ENCODE results near the gene EIF4E1B. TPM values are rescaled to one million over a fixed set of nuclear protein-coding genes. Genes with fewer than 3 reads are reported as not detected.

Gene EIF4E1B
- total RNA-seq, 1 donor from 2014 or later: not detected

GRCh38 chr5:176664886-176665285 lies 34.4 kb downstream of the EIF4E1B start:
- Mint-ChIP-seq H3K36me3 (no peaks in the 10 kb centered on the region), H3K9me3 (no peaks in the 10 kb centered on the region), H3K27me3 (peaks cover 24% of the 10 kb centered on the region), H3K27ac (no peak overlapping the region), H3K4me1 (ENCODE audit: unreplicated experiment) (peaks cover 5% of the 10 kb centered on the region), H3K4me3 (no peak overlapping the region)
- no peak for DNase-seq (ENCODE audit: extremely low spot score, unreplicated experiment)
- TF ChIP-seq CTCF (conservative IDR thresholded peaks at IDR 0.05): no peak

GRCh38 chr5:176665517-176665916 lies 35.0 kb downstream of the EIF4E1B start:
- Mint-ChIP-seq H3K4me1 (ENCODE audit: unreplicated experiment) (peaks cover 5% of the 10 kb centered on the region), H3K4me3 (no peak overlapping the region), H3K27ac (no peak overlapping the region), H3K36me3 (no peaks in the 10 kb centered on the region), H3K9me3 (no peaks in the 10 kb centered on the region), H3K27me3 (peaks cover 24% of the 10 kb centered on the region)
- DNase-seq (ENCODE audit: extremely low spot score, unreplicated experiment): no peak
- no peak for TF ChIP-seq CTCF (conservative IDR thresholded peaks at IDR 0.05)

GRCh38 chr5:176667637-176668036 lies 37.2 kb downstream of the EIF4E1B start:
- DNase-seq (ENCODE audit: extremely low spot score, unreplicated experiment): no peak
- H3K27ac Mint-ChIP-seq: no peak overlapping the region
- H3K4me1 Mint-ChIP-seq (ENCODE audit: unreplicated experiment): peaks cover 5% of the 10 kb centered on the region
- H3K27me3 Mint-ChIP-seq: peaks cover 28% of the 10 kb centered on the region
- H3K9me3 Mint-ChIP-seq: no peaks in the 10 kb centered on the region
- TF ChIP-seq CTCF (conservative IDR thresholded peaks at IDR 0.05): no peak
- H3K4me3 Mint-ChIP-seq: no peak overlapping the region
- no peaks in the 10 kb centered on the region for H3K36me3 Mint-ChIP-seq

GRCh38 chr5:176670449-176670848 lies 40.0 kb downstream of the EIF4E1B start:
- H3K9me3 Mint-ChIP-seq: no peaks in the 10 kb centered on the region
- no peak for DNase-seq (ENCODE audit: extremely low spot score, unreplicated experiment)
- H3K4me1 Mint-ChIP-seq (ENCODE audit: unreplicated experiment): peaks cover 1% of the 10 kb centered on the region
- no peaks in the 10 kb centered on the region for H3K36me3 Mint-ChIP-seq
- H3K27me3 Mint-ChIP-seq: peaks cover 14% of the 10 kb centered on the region
- H3K4me3 Mint-ChIP-seq: no peak overlapping the region
- H3K27ac Mint-ChIP-seq: no peak overlapping the region
- TF ChIP-seq CTCF (conservative IDR thresholded peaks at IDR 0.05): no peak

- H3K36me3 Mint-ChIP-seq: no peaks in the 10 kb centered on the region
Measured at GRCh38 chr5:176671399-176671798, 40.9 kb downstream of the EIF4E1B start.

More at GRCh38 chr5:176671399-176671798, 40.9 kb downstream of the EIF4E1B start:
- peaks cover 5% of the 10 kb centered on the region for H3K4me1 Mint-ChIP-seq (ENCODE audit: unreplicated experiment)
- no peak overlapping the region for H3K4me3 Mint-ChIP-seq
- H3K9me3 Mint-ChIP-seq: no peaks in the 10 kb centered on the region
- H3K27me3 Mint-ChIP-seq: peaks cover 12% of the 10 kb centered on the region
- H3K27ac Mint-ChIP-seq: no peak overlapping the region
- TF ChIP-seq CTCF (conservative IDR thresholded peaks at IDR 0.05): no peak
- DNase-seq (ENCODE audit: extremely low spot score, unreplicated experiment): no peak
